HepG2 (cell line): ENCODE data around the gene PLCG1.

Experiments used
- CC2D1A ChIP-seq: sonication (generic); formaldehyde crosslinking; IDR thresholded peaks from 2 replicates; pipeline ENCODE4 v1.8.1; 2023; ENCODE audit warnings: mild to moderate bottlenecking, missing genetic modification reagents
- ZFP36 ChIP-seq: fragments of 150-350 bp; IDR thresholded peaks from 2 replicates; pipeline ENCODE4 v1.6.1; 2018; ENCODE audit warnings: borderline replicate concordance, low read length, low read depth; ENCODE audit not compliant: partially characterized antibody
- ZFP37 ChIP-seq: sonication (generic); formaldehyde crosslinking; IDR thresholded peaks from 2 replicates; pipeline ENCODE4 v1.4.0; 2020; ENCODE audit warnings: missing genetic modification reagents, borderline replicate concordance
- ZNF788 ChIP-seq: sonication (generic); formaldehyde crosslinking; IDR thresholded peaks from 2 replicates; pipeline ENCODE4 v1.5.0; 2020; ENCODE audit warnings: mild to moderate bottlenecking, missing genetic modification reagents, borderline replicate concordance
- TF ChIP-seq, protein P1 (sequence below): sonication (generic); formaldehyde crosslinking; IDR thresholded peaks from 2 replicates; pipeline ENCODE4 v1.5.0; 2020; ENCODE audit warnings: mild to moderate bottlenecking, missing genetic modification reagents, moderate library complexity

- no peak for TF ChIP-seq CC2D1A (CRISPR knock-in tag)
- TF ChIP-seq ZNF788 (CRISPR knock-in tag): no peak
- TF ChIP-seq ZFP36: no peak
- TF ChIP-seq, protein P1, sequence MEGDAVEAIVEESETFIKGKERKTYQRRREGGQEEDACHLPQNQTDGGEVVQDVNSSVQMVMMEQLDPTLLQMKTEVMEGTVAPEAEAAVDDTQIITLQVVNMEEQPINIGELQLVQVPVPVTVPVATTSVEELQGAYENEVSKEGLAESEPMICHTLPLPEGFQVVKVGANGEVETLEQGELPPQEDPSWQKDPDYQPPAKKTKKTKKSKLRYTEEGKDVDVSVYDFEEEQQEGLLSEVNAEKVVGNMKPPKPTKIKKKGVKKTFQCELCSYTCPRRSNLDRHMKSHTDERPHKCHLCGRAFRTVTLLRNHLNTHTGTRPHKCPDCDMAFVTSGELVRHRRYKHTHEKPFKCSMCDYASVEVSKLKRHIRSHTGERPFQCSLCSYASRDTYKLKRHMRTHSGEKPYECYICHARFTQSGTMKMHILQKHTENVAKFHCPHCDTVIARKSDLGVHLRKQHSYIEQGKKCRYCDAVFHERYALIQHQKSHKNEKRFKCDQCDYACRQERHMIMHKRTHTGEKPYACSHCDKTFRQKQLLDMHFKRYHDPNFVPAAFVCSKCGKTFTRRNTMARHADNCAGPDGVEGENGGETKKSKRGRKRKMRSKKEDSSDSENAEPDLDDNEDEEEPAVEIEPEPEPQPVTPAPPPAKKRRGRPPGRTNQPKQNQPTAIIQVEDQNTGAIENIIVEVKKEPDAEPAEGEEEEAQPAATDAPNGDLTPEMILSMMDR (CRISPR knock-in tag): no peak
- TF ChIP-seq ZFP37 (CRISPR knock-in tag): no peak
These were observed 85.4 kb downstream of the PLCG1 start for GRCh38 chr20:41222703-41223102.
